DND-41 (cell line): Measurements from ENCODE around the gene OPALIN.

ENCODE experiments used
- ATAC-seq: fragments of 200-7000 bp; cut with Tn5 transposase; 3 replicates; pipeline ENCODE4 v1.9.1; 2021; ENCODE audit warnings: low read depth; ENCODE audit not compliant: insufficient read depth
- DNase-seq: peaks from one replicate; pipeline ENCODE4 v3.0.0-alpha.2; 2020
- H2AFZ ChIP-seq: 2 replicates; pipeline ENCODE4 v1.6.0; 2012; ENCODE audit warnings: low read depth, low read length
- H3K27ac ChIP-seq: 2 replicates; pipeline ENCODE4 v1.5.1; 2012; ENCODE audit warnings: low read length, inconsistent platforms
- H3K27me3 ChIP-seq: fragments of 200-600 bp; sonication (generic); 2 replicates; pipeline ENCODE4 v1.6.0; 2012; ENCODE audit warnings: low read length, mild to moderate bottlenecking, inconsistent platforms; ENCODE audit not compliant: insufficient read depth, poor library complexity
- H3K36me3 ChIP-seq: 2 replicates; pipeline ENCODE4 v1.5.1; 2012; ENCODE audit warnings: low read length, inconsistent platforms; ENCODE audit not compliant: insufficient read depth
- H3K4me1 ChIP-seq: 2 replicates; pipeline ENCODE4 v1.5.1; 2012; ENCODE audit warnings: mild to moderate bottlenecking, low read length; ENCODE audit not compliant: insufficient read depth
- H3K4me2 ChIP-seq: 2 replicates; pipeline ENCODE4 v1.6.0; 2012; ENCODE audit warnings: mild to moderate bottlenecking, moderate library complexity, low read length, inconsistent platforms; ENCODE audit not compliant: insufficient read depth
- H3K4me3 ChIP-seq, 2 experiments: fragments of 200-600 bp in 1 of 2; shearing (Covaris generic) in 1 of 2; 2 replicates each; pipeline ENCODE4 v1.5.1; 2012 to 2016; ENCODE audit warnings: inconsistent platforms in 2 of 2, low read length in 2 of 2, mild to moderate bottlenecking in 2 of 2, low read depth in 1 of 2, moderate library complexity in 1 of 2
- H3K79me2 ChIP-seq: 2 replicates; pipeline ENCODE4 v1.6.0; 2012; ENCODE audit warnings: low read length, inconsistent platforms; ENCODE audit not compliant: insufficient read depth
- H3K9ac ChIP-seq: 2 replicates; pipeline ENCODE4 v1.6.0; 2012; ENCODE audit warnings: low read depth, mild to moderate bottlenecking, inconsistent platforms, low read length, moderate library complexity
- H3K9me3 ChIP-seq: 2 replicates; pipeline ENCODE4 v1.5.1; 2012; ENCODE audit warnings: low read length, moderate library complexity, mild to moderate bottlenecking, inconsistent platforms; ENCODE audit not compliant: insufficient read depth, severe bottlenecking
- H4K20me1 ChIP-seq: 2 replicates; pipeline ENCODE4 v1.6.0; 2012; ENCODE audit warnings: low read length; ENCODE audit not compliant: insufficient read depth
- CTCF ChIP-seq: IDR thresholded peaks from 2 replicates; pipeline ENCODE4 v1.5.1; 2012; ENCODE audit warnings: borderline replicate concordance, low read length, moderate library complexity, mild to moderate bottlenecking; ENCODE audit not compliant: poor library complexity, severe bottlenecking; ENCODE audit errors: extremely low read depth
- EZH2 ChIP-seq: IDR thresholded peaks from 3 replicates; pipeline ENCODE4 v1.6.1; 2012; ENCODE audit warnings: borderline replicate concordance, low read depth, mild to moderate bottlenecking, moderate library complexity, low read length, inconsistent platforms; ENCODE audit not compliant: severe bottlenecking

Gene OPALIN, protein sequence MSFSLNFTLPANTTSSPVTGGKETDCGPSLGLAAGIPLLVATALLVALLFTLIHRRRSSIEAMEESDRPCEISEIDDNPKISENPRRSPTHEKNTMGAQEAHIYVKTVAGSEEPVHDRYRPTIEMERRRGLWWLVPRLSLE

GRCh38 chr10:96358851-96359540, at the start of gene OPALIN:
Gene OPALIN, minus strand, starts transcription at chr10:96359002. Its CDS starts 106 bp downstream, at chr10:96358896.
- no peak for ATAC-seq
- H3K4me2 ChIP-seq: no peak within 1 kb of the TSS

DNA sequence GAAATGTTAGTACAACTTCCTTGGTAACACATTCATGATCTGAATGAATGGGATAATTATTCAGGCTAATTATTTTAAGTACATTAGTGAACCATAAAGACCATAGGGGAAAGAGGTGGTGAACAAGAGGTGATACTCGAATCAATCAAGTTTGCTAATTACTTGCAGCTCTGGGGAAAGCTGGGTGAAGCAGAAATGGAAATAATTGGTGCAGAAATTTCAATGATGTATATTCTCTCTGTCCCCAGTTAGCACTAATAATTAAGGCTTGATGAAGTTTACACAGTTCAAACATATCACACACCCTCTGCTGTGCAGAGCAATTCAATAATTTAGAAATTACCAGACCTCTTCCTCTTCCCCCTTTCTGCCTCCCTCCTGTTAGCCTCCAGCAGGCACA, 49.4 kb upstream of the OPALIN start:
- no peaks in the 10 kb centered on the region for H3K36me3 ChIP-seq
- H3K4me1 ChIP-seq: no peaks in the 10 kb centered on the region
- no peaks in the 10 kb centered on the region for H3K79me2 ChIP-seq
- no peak overlapping the region for H3K4me3 ChIP-seq
- H3K4me2 ChIP-seq: no peak overlapping the region
- no peak for DNase-seq
- no peak overlapping the region for H2AFZ ChIP-seq
- H3K9me3 ChIP-seq: no peaks in the 10 kb centered on the region
- ATAC-seq: no peak
- peaks cover 14% of the 10 kb centered on the region for H3K27me3 ChIP-seq
- no peak overlapping the region for H3K9ac ChIP-seq
- no peak for TF ChIP-seq CTCF
- TF ChIP-seq EZH2: no peak
- peaks cover 5% of the 10 kb centered on the region; the same call in 1 of the 2 replicates for H4K20me1 ChIP-seq
- H3K27ac ChIP-seq: no peak overlapping the region

More at GRCh38 chr10:96358851-96359540, at the start of gene OPALIN:
- Histone ChIP-seq H3K9me3 (no peaks in the 10 kb centered on the region), H3K4me3 (no peak within 1 kb of the TSS), H3K36me3 (no peaks in the 10 kb centered on the region), H3K4me1 (no peaks in the 10 kb centered on the region), H3K27ac (no peak within 1 kb of the TSS), H2AFZ (no peak within 1 kb of the TSS), H3K79me2 (no peaks in the 10 kb centered on the region), H3K27me3 (no peaks in the 10 kb centered on the region), H3K9ac (no peak within 1 kb of the TSS), H4K20me1 (no peaks in the 10 kb centered on the region)
- TF ChIP-seq EZH2: no peak
- no peak for TF ChIP-seq CTCF
- no peak for DNase-seq

- Histone ChIP-seq H3K79me2 (no peaks in the 10 kb centered on the region), H3K9me3 (no peaks in the 10 kb centered on the region), H3K4me3 (no peak overlapping the region), H4K20me1 (peaks cover 5% of the 10 kb centered on the region; the same call in 1 of the 2 replicates), H3K27ac (no peak overlapping the region), H3K9ac (no peak overlapping the region), H3K36me3 (no peaks in the 10 kb centered on the region), H3K4me1 (no peaks in the 10 kb centered on the region), H2AFZ (no peak overlapping the region), H3K4me2 (no peak overlapping the region), H3K27me3 (peaks cover 16% of the 10 kb centered on the region)
- no peak for ATAC-seq
- no peak for TF ChIP-seq CTCF
- TF ChIP-seq EZH2: no peak
- DNase-seq: no peak
Observed at GRCh38 chr10:96407560-96408069, 48.8 kb upstream of the OPALIN start.
